NT2/D1 (cell line): Measurements from ENCODE around the gene IL26.
"Not testable (repeated sequence)": the region's sequence is repeated elsewhere in the genome, so short reads cannot be mapped to it uniquely, and the experiment has no call there.

Experiments
- DNase-seq: peaks from one replicate; pipeline ENCODE4 v3.0.0-alpha.2; 2011; ENCODE audit warnings: low read depth, low spot score
- H3K27me3 ChIP-seq: 2 replicates; pipeline ENCODE4 v1.6.0; 2011; ENCODE audit warnings: mild to moderate bottlenecking; ENCODE audit not compliant: insufficient read length, insufficient read depth
- H3K36me3 ChIP-seq: 2 replicates; pipeline ENCODE4 v1.6.1; 2011; ENCODE audit warnings: mild to moderate bottlenecking, low read length, mixed read lengths; ENCODE audit not compliant: insufficient read depth, insufficient read length
- H3K4me1 ChIP-seq: 2 replicates; pipeline ENCODE4 v1.5.1; 2011; ENCODE audit not compliant: insufficient read depth, insufficient read length
- H3K4me3 ChIP-seq: 2 replicates; pipeline ENCODE4 v1.5.1; 2011; ENCODE audit warnings: low read depth; ENCODE audit not compliant: insufficient read length
- H3K9ac ChIP-seq: 2 replicates; pipeline ENCODE4 v1.6.0; 2011; ENCODE audit warnings: low read depth; ENCODE audit not compliant: insufficient read length
- H3K9me3 ChIP-seq: 2 replicates; pipeline ENCODE4 v1.5.1; 2011; ENCODE audit warnings: mild to moderate bottlenecking, low read length; ENCODE audit not compliant: insufficient read depth
- SUZ12 ChIP-seq: IDR thresholded peaks from 2 replicates; pipeline ENCODE4 v1.6.1; 2011; ENCODE audit not compliant: insufficient read length, insufficient read depth; ENCODE audit errors: extremely low read depth
- YY1 ChIP-seq: IDR thresholded peaks from 2 replicates; pipeline ENCODE4 v1.6.1; 2011; ENCODE audit not compliant: insufficient read length, insufficient read depth
- ZNF274 ChIP-seq: IDR thresholded peaks from 2 replicates; pipeline ENCODE4 v1.6.1; 2011; ENCODE audit warnings: mild to moderate bottlenecking, low read depth, low read length

Gene IL26

DNA sequence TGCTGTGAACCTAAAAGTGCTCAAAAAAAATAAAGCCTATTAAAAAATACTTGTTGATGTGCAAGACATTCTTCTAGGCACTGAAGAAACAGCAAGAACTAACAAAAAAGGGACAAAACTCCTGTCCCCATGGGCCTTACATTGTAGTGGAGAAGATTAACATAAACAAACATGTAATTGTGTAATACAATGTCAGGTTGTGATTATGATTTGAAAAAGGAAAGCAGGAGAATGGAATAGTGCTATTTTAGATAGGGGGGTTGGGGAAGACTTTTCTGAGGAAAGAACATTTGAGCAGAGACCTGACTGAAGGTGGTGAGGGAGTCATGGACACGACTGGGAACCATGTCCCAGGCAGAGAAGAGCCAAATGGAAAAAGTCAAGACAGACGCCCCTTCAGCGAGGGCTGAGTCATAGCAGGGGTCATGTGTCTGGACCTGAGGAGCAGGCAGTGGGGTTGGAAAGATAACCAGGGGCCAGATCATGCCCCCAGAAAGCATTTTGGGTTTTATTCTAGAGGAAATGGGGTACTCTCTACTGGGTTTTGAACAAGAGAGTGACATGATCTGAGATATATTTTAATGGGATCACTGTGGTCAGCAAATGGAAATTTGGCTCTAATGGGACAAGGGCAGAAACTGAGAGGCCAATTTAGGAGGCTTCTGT lies 46.7 kb downstream of the IL26 start:
- TF ChIP-seq ZNF274: no peak
- no peak for TF ChIP-seq YY1
- no peak for TF ChIP-seq SUZ12
- H3K4me3 ChIP-seq: no peak overlapping the region
- H3K4me1 ChIP-seq: no peaks in the 10 kb centered on the region
- no peak for DNase-seq
- H3K36me3 ChIP-seq: no peaks in the 10 kb centered on the region
- no peak overlapping the region for H3K9ac ChIP-seq
- no peaks in the 10 kb centered on the region for H3K27me3 ChIP-seq
- no peaks in the 10 kb centered on the region for H3K9me3 ChIP-seq

- H3K36me3 ChIP-seq: no peaks in the 10 kb centered on the region
- H3K9ac ChIP-seq: no peak overlapping the region
- H3K4me1 ChIP-seq: no peaks in the 10 kb centered on the region
- TF ChIP-seq ZNF274: no peak
- no peak for TF ChIP-seq SUZ12
- no peak for TF ChIP-seq YY1
- no peak overlapping the region for H3K4me3 ChIP-seq
- no peaks in the 10 kb centered on the region for H3K27me3 ChIP-seq
- DNase-seq: no peak
- no peaks in the 10 kb centered on the region for H3K9me3 ChIP-seq
Measured at GRCh38 chr12:68178184-68178583, 47.4 kb downstream of the IL26 start.

DNA sequence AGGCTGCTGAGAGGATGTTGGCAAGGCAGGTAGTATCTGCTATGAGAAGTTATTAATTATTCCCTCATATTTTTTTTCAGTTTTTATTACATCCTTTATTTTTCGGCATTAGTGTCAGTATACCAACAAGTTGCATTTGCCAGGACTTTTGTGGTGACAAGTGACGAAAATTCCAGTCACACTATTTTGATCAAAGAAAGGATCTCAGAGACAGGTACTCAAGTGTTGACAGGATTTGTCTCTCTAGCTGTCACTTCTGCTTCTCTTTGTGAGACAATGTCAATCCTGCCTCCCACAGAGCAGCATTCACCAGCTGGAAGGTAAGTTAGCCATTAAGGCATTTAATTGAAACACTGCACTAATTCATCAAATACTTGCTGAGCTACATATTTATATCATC lies 48.0 kb downstream of the IL26 start:
- no peaks in the 10 kb centered on the region for H3K36me3 ChIP-seq
- no peak overlapping the region for H3K9ac ChIP-seq
- no peaks in the 10 kb centered on the region for H3K27me3 ChIP-seq
- TF ChIP-seq SUZ12 (no peak), ZNF274 (no peak), YY1 (no peak)
- no peaks in the 10 kb centered on the region for H3K9me3 ChIP-seq
- H3K4me3 ChIP-seq: no peak overlapping the region
- no peaks in the 10 kb centered on the region for H3K4me1 ChIP-seq
- DNase-seq: no peak

GRCh38 chr12:68176257-68176656 lies 49.4 kb downstream of the IL26 start:
- no peak overlapping the region for H3K4me3 ChIP-seq
- no peaks in the 10 kb centered on the region for H3K36me3 ChIP-seq
- DNase-seq: no peak
- TF ChIP-seq YY1: no peak
- no peak for TF ChIP-seq SUZ12
- no peak for TF ChIP-seq ZNF274
- H3K4me1 ChIP-seq: no peaks in the 10 kb centered on the region
- no peaks in the 10 kb centered on the region for H3K27me3 ChIP-seq
- no peaks in the 10 kb centered on the region for H3K9me3 ChIP-seq
- no peak overlapping the region for H3K9ac ChIP-seq

GRCh38 chr12:68175557-68176061 lies 50.0 kb downstream of the IL26 start:
- H3K9ac ChIP-seq: no peak overlapping the region
- H3K36me3 ChIP-seq: no peaks in the 10 kb centered on the region
- TF ChIP-seq ZNF274 (no peak), SUZ12 (no peak), YY1 (no peak)
- no peaks in the 10 kb centered on the region for H3K4me1 ChIP-seq
- H3K27me3 ChIP-seq: no peaks in the 10 kb centered on the region
- no peak for DNase-seq
- H3K4me3 ChIP-seq: no peak overlapping the region
- H3K9me3 ChIP-seq: no peaks in the 10 kb centered on the region

- not testable (repeated sequence) for H3K36me3 ChIP-seq, H3K9ac ChIP-seq, DNase-seq, H3K27me3 ChIP-seq, H3K4me1 ChIP-seq, H3K4me3 ChIP-seq, H3K9me3 ChIP-seq
Measured at GRCh38 chr12:68174761-68175160, 50.8 kb downstream of the IL26 start.

DNA sequence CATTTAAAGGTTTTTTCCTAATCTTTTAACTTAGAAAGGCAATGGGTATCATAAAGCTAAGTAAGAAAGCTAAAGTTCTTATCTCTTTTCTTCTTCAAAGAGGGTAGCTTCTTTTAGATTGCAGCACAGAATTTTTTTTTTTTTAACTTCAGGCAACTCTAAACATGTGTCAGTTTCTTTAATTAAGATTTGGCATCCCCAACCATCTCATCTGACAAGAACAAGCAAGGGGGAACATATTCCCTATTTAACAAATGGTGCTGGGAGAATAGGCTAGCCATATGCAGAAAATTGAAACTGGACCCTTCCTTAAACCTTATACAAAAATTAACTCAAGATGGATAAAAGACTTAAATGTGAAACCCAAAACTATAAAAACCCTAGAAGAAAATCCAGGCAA lies 51.8 kb downstream of the IL26 start:
- Histone ChIP-seq H3K4me1 (no peaks in the 10 kb centered on the region), H3K36me3 (no peaks in the 10 kb centered on the region), H3K27me3 (no peaks in the 10 kb centered on the region), H3K9me3 (no peaks in the 10 kb centered on the region), H3K9ac (no peak overlapping the region), H3K4me3 (no peak overlapping the region)
- TF ChIP-seq SUZ12: no peak
- TF ChIP-seq ZNF274: no peak
- TF ChIP-seq YY1: no peak
- no peak for DNase-seq

- Histone ChIP-seq H3K4me3 (no peak overlapping the region), H3K36me3 (no peaks in the 10 kb centered on the region), H3K4me1 (no peaks in the 10 kb centered on the region), H3K27me3 (no peaks in the 10 kb centered on the region), H3K9me3 (no peaks in the 10 kb centered on the region), H3K9ac (no peak overlapping the region)
- no peak for DNase-seq
- TF ChIP-seq YY1: no peak
- TF ChIP-seq ZNF274: no peak
- no peak for TF ChIP-seq SUZ12
Measured at GRCh38 chr12:68170726-68171125, 54.9 kb downstream of the IL26 start.
